Stimulated activated CD8-positive, alpha-beta memory T cell treated with anti-CD3 and anti-CD28 coated beads, Interleukin-15, amount 100 ng/mL, for 24 hours (primary cell): ENCODE results near the gene IGF2BP2.
"Not testable (repeated sequence)": the region's sequence is repeated elsewhere in the genome, so short reads cannot be mapped to it uniquely, and the experiment has no call there.

Source experiments
- DNase-seq: peaks from one replicate; pipeline ENCODE4 v3.0.0-alpha.2; 2020; ENCODE audit warnings: low read depth

Gene IGF2BP2

DNA sequence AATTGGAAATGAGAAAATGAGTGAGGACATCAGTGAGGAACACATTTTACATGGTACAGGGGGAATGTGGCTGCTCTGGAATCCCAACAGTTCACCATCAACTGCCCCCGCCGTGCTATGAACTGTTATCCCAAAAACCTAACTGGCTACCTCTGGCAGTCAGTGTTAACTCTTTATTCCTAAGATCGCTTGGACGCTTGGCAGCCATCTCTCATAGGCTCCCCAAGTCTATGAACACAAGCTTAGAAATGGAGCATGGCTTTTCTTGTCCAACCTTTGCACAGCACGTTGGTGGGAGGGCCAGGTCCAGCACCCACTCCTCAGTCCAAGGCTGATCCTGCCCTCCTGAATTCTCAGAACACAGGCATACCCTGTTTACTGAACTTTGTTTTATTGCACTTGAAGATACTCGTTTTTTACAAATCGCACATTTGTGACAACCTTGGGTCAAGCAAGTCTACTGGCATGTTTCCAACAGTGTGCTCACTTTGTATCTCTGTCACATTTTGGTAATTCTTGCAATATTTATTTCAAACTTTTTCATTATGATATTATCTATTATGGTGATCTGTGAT is 185.1 kb downstream of the IGF2BP2 start:
- DNase-seq = no peak

DNA sequence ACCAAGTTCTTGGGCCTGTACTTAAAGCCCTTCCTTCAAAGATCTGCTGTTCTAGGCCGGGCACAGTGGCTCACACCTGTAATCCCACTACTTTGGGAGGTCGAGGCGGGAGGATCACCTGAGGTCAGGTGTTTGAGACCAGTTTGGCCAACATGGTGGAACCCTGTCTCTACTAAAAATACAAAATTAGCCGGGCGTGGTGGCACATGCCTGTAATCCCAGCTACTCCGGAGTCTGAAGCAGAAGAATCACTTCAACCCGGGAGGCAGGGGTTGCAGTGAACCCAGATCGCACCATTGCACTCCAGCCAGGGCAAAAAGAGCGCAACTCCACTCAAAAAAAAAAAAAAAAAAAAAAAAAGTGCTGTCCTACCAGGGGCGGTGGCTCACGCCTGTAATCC is 186.2 kb downstream of the IGF2BP2 start:
- not testable (repeated sequence) for DNase-seq

DNA sequence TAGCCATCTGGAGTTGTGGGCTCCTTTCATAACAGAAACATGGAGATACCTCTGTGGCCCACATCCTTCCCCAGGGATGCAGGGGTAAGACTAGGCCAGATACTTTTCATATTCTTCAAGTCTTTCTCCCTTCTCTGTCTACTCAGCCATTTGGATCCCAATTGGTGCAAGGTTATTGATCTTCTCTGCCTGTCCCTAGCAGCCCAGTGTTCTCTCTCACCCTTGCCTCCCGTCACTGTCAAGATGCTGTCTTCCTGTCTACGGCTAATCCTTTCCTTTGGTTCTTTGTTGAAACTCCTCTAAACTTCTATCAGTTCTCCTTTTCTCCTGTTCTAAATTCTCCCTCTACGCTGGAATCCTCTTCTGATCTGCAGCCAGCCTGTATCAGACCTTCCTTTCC is 187.5 kb downstream of the IGF2BP2 start:
- DNase-seq = no peak

DNA sequence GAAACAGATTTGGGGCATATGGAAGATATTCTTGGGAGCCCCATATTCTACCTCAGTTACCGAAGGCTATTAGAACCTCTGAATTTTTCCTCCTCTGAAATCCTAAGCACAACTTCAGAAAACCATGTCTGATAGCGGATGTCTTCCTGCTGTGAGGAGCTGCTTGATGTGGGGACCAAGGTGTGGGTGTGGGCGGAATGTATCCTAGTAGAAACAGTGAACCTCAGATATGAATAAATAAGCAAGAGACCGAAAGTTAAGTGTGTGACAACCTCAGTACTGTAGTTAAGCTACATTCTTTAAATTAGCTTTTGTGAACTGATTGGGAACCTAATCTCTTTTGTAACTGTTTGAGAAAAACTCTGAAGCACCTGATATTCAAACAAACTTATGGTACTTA is 191.8 kb downstream of the IGF2BP2 start:
- DNase-seq = no peak

DNA sequence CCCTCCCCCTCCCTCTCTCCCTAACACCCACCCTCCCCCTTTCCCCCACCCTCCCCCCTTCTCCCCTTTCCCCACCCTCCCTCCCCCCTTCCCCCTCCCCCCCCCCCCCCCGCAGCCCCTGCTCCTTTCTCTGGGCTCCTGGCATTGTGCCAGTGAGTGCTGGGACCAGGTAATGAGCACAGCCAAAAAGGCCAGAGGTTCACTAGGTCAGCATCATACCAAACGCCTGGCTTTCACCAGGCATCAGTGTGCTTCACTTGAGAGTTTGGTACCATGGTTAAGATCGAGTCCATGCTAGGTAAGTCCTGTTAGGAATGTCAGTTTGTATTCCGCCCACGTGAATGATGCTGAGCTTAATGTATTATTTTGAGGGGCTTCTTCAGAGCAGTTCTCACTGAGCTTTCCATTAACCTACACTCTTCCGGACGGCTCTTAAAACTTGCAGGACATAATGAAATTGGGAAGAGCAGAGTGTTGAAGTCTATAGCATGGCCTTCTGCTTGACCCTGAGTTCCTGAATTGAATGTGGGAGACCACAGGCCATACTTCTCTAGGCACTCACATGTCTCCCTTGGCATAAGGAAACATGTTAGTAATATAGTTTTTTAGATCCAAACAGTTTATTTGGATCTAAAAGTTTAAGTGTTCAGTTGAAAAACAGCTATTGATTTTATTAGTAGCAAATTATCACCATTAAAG is 193.2 kb downstream of the IGF2BP2 start:
- DNase-seq = no peak

DNA sequence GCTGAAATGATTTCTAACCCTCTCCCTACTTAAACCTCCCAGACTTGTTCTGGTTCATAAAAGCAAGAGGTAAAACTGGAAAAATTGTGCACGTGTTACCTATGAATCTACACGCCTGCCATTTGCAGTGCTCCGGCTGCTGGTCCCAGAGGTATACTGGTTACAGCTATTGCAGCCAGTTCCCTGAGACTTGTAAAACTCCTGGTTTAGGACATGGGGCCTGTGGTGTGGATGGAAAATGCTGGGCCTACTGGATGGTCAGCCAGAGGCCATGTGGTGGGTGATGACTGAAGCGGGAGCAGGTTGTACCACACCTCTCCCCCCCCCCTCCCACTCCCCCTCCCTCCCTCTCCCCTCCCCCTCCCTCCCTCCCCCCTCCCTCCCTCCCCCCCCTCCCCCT is 193.7 kb downstream of the IGF2BP2 start:
- no peak for DNase-seq

DNA sequence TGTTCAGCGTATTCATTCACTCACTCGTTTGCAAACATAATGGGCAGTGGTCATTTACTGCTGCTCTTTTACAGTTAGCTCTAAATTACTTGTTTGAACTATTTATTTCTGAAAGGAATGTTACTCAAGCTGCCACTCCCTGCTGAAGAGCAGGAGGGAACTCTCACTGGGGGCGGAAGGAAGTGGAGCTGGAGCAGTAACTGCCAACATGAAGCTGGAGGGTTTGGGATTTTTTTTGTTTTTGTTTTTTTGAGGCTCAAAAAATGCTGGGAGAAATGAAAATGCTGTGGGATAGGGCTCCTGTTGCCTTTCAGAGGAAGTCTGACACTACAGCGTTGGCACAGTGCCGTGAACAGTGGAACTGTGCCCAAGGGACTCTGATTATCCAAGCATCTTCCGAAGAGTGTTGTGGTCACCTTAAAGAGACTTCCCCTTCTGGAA is 194.6 kb downstream of the IGF2BP2 start:
- DNase-seq = no peak

DNA sequence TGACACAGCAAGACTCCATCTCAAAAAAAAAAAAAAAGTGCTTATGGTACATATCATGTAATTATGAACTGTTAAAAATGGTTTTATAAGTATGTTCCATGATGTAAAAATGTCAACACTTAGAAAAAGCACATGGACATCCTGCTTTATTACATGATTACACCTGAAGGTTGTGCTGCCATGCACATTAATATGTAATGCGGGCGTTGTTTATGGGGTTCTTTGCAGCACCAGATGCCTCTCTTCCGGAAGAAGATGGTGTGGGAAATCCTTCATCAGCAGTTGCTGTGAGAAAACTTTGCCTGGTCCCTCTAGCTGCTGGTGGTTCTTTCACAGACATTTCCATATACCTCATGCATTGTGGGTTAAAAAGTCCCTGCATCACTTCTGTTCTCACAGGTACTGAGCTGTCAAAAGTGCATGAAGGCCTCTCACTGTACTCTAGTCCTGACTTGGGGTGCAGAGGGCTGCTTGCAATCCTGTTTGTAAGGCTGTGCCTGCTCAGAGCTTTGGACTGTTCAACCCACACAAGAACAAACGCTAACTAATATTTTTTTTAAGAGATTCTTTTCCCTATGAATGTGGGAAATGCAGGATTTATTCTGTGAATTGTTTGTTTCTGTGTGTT is 195.2 kb downstream of the IGF2BP2 start:
- DNase-seq = no peak

DNA sequence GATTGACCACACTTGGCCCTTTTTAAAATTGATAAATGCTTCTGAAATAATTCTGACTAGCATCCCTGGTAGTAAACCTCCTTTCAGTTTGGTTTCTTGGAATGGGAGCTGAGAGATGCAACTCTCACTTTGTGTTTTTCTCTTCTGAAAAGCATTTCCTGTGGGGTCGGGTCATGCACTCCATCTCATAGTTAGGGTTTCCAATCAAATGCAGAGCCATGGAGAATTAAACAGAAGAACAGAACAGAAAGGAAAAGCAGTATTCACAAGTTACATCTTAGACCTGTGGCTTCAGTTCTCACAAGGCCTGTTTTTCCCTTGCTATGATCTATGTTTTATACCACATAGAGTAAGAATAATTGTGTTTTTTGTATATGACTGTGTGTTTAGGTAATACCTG is 199.1 kb downstream of the IGF2BP2 start:
- DNase-seq = no peak

DNA sequence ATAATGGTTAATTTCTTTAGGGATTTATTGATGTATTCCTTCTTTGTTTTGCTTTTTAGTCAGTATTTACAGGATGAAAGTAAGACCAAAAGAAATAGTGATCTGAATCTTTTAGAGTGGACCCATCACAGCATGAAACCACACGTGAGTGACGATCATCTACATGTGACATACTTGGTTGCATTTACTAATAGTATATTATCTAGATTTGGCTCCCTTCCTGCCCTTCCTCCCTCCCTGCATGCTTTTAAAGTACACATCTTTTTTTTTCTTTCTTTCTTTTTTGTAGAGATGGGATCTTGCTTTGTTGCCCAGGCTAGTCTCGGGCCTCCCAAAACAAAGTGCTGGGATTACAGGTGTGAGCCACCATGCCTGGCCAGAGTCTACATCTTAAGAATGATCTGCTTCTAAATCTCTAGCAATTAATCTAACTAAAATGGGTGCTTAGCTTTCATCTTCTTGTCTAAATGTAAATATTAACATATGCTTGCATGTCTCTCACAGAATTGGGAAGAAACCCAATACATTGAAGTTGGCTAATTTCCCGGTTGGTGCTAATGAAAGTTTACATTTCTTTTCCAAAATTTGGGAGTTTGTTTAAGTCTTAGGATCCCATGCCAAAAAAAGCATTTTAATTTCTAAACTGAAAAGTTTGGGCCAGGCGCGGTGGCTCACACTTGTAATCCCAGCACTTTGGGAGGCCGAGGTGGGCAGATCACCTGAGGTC is 200.7 kb downstream of the IGF2BP2 start:
- DNase-seq = no peak

DNA sequence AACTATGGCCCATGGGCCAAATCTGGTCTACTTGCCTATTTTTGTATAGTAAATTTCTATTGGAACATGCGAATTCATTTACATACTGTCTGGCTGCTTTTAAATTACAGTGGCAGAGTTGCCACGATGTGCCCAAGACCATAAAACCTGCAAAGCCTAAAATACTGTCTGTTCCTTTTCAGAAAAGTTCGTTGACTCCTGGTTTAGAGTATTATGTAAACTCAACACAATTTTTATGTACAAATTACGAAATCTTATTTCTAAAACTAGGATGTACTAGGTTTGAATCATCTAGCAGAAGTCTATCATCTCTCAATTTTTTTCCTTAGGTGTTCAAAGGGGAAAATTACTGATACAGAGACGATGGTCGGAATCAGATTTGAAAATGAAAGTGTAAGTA is 211.8 kb downstream of the IGF2BP2 start:
- DNase-seq = no peak

DNA sequence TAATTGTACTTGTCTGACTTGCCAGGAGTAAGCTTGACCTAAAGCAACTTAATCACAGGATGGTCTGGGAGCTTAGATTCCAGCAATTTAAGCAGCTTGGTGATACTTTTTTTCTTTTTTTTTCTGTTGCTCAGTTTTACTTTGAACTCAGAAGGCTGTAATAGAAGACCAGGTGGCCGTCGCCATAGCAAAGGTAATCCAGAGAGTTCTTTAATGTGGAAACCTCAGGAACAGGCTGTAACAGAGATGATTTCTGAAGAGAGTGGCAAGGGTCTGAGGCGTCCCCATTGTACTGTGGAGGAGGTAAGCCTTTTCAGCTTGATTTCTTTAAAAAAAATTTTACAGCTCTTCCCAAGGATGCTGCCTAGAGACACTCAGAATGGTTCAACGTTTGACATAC is 218.6 kb downstream of the IGF2BP2 start:
- no peak for DNase-seq

DNA sequence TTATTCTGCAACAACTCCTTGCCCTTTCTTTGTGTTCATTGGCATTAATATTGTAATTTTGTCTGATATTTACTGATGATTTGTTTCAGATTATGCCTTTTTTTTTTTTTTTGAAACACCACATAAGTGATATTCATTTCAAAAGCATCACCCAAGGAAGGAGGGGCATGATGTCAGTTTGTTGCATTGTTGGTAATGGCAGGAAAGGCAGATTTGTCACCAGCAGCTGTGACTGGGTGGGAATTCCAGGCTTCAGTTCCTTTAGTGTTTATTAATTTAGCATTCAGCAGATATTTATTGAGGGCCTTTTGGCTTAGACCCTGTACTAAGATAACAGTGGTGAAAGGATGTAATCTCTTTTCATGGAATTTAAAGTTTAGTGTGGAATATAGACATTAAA is 219.3 kb downstream of the IGF2BP2 start:
- DNase-seq = no peak

DNA sequence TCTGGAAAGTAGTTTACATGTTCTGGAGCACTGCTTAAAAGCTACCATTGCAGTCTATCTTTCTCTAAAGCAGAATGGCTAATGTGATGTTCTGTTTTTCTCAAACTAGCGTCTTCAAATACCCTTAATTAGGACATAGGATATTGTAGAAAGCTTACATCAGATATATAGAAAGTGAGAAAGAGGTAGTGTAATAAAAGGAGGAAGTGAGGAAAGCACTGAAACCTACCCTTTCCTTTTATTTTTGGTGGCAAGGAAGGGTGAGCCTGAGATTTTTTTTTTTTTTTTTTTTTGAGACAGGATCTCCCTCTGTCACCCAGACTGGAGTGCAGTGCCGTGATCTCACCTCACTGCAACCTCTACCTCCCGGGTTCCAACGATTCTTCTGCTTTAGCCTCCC is 229.3 kb downstream of the IGF2BP2 start:
- no peak for DNase-seq

DNA sequence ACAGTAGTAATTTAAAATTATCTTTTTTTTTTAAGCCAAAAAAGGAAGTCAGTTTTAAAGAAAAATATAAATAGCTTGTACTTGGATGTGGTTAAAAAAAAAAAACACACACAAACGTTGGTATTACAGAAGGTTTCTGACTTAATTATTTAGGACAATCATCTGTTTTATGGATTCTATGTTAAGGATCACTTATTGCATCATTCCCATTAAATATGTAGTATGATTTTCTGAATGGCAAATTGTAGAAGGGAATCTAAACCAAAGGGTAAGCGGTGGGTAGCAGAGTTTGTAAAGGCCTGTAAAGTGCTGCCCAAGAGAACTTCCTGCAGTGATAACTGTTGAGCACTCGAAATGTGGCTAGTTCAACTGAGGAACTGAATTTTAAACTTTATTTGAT is 230.8 kb downstream of the IGF2BP2 start:
- DNase-seq = no peak
